T-helper 9 cell (primary cell): ENCODE data around the gene PGM5.

Experiments
- DNase-seq: peaks from one replicate; pipeline ENCODE4 v3.0.0-alpha.2; 2020

Gene PGM5

DNA sequence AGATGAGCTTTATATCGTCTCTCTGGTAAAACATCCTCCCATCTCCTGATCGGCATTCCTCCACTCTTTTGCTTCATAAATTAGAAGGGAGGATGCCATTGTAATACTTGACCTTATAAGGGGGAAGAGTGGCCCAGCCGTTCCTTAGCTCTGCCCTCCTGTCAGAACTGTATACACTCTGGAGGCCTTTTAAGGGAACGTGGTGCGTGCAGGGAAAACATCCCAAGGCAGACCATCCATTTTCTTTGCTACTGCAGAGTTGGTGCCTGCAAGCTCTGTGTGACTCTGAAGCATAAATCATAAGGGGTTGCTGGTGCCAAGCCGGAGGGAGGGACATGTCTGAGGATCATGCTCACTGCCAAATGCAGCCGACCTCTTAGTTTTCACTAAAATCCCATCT is 90.4 kb downstream of the PGM5 start:
- DNase-seq = no peak

DNA sequence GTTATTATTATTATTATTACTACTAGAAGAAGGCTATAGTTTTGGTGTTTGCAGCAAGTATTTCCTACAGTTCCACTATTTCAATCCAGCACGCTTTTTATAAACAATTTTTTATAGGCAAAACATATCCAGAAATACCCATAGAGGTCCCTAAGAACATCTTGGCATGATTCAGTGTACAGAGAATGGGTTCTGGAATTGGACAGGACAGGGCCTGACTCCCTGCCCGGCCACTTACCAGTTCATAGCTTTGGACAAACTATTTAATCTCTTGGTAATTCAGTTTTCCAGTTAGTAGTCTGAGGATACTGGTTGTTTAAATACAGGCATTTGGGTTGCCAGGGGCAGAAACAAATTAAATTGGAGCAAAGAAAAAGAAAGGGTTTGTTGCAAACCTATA is 91.2 kb downstream of the PGM5 start:
- no peak for DNase-seq

DNA sequence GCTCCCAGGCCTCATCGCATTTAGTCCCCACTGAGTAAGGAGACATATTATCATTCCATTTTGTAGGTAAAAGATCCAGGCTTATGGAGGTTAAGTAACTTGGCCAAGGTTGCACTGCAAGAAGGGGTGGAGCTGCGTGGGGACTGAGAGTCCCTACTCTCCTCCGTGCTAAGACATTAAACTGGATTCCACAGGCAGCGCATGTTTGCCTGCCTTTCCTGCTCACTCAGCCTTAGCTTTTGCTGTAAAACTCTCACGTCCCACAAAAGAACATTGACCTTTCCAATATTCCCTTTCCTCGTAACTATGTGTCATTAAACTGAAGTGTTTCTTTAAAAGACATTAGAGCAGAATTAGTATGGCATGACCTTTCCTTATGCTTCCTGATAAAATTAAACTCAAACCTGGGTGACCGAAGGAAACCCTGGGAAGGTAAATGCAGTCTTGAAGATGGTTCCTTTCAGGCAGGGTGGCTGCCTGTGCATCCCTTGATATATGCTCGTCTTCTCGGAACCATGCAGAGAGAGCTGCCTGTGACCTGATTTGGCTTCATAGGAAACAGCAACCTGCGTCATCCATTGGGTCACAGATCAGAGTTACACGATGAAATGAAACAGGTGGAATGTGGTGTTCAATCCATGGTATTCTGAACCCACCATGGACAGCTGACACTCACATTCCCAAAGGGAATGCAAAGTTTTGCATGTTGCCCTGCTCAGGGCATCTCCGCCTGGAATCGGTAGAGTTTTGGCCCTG is 98.3 kb downstream of the PGM5 start:
- DNase-seq = no peak

DNA sequence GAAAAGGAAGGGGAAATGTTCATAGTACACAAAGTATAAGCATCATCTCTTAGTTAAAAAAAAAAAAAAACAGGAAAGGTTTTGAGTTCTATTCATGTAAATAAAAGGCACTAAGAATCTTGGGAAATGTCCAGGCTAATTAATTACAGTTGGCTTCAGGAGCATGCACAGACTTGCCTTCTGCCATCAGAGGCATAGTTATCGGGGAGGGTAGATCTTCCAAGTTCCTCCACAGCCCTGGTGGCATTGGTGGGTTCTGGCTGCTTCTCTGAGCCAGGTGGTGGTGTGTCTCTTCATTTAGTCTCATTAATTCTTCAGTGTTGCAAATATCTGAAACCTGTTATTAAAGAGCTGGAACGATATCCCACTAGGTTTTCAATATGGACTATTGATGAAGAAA is 99.0 kb downstream of the PGM5 start:
- no peak for DNase-seq

- DNase-seq = no peak
These were observed 101.4 kb downstream of the PGM5 start for GRCh38 chr9:68457803-68458202.

GRCh38 chr9:68458918-68459317 is 102.5 kb downstream of the PGM5 start:
- no peak for DNase-seq

DNA sequence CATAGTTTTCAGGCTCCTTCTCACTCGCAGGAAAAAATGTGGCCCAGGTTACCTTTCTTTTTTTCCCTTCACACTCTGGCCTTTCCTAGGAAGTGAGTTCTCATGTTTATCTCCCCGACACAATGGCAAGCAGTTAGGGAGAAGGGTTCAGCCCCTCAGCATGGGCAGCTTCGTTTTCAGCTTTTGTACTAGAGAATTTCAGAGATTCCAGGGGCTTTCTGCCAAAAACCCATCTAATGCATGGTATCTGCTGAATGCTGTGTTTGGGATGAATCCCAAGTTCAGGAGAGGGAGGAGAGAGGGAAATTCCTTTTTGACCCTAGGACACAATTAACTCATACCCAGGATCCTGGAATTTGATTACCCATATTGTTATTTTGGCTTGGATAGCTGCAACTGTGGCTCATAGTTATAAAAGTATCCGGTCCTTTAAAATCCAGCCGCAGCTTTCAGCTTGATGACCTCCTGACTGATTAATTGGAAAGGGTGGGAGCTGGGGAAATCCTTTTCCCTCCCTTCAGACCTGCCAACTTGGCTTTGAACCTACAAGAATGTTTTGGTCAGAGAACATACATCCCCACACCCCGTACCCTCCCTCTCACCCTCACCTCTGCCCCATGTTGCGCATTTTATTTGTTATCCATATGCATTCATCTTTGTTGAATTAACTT is 105.8 kb downstream of the PGM5 start:
- no peak for DNase-seq

DNA sequence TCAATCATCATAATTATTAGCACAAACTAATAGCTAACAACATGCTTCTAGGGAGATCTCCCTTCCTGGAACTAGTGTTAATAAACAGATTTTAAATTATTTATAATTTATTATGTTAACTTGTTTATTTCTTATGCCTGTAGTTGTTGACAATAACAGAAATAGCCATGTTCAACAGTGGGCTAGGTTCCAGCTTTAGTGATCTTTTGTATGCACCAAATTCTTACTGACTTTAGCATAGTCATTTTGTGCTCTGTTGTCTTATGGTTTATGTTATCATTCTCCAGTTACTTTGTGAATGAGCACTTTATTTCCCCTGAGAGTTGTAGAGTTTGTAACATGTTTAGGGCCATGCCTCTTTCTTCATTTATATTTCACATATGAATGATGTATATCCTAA is 113.7 kb downstream of the PGM5 start:
- DNase-seq = no peak

- no peak for DNase-seq
These were observed 114.2 kb downstream of the PGM5 start for GRCh38 chr9:68470634-68471033.

GRCh38 chr9:68472119-68472518 is 115.7 kb downstream of the PGM5 start:
- no peak for DNase-seq

GRCh38 chr9:68473790-68474189 is 117.4 kb downstream of the PGM5 start:
- no peak for DNase-seq

DNA sequence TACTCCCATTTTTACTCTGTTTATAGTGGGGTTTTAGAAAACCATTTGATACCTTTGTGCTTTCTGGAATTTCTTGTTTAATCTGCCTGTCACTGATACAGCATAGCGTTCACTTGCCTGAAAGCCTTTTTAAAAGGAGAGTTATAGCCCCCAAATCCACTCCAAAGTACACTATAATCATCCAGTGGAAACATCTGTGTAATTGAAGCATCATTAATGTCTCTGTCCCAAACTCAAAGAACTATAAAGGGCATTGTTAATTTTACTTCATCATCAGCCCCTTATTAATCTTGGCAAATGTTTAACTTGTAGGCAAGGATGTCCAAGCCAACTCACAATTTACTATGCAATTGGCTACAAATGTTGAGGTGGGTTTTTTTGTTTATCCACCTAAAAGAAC is 120.0 kb downstream of the PGM5 start:
- no peak for DNase-seq

DNA sequence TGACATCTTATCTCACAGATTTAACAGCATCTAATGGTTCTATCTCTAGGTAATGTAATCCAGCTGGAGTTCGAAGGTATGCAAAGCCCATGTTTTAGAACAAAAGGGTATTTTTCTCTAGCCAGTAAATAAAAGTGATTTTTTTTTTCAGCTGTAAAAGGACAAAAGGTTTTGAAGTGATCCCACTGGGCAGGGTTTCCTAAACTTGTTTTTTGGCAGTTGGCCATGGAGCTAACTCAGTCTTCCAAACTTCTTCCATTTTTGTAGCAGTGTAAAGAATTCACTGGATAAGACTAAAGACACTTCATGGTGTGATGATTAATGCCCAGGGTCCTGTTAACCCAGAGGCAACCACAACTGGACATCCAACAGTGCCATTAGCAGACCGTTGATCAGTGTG is 120.4 kb downstream of the PGM5 start:
- no peak for DNase-seq

GRCh38 chr9:68480807-68481206 is 124.4 kb downstream of the PGM5 start:
- no peak for DNase-seq

- no peak for DNase-seq
These were observed 126.1 kb downstream of the PGM5 start for GRCh38 chr9:68482548-68482947.

DNA sequence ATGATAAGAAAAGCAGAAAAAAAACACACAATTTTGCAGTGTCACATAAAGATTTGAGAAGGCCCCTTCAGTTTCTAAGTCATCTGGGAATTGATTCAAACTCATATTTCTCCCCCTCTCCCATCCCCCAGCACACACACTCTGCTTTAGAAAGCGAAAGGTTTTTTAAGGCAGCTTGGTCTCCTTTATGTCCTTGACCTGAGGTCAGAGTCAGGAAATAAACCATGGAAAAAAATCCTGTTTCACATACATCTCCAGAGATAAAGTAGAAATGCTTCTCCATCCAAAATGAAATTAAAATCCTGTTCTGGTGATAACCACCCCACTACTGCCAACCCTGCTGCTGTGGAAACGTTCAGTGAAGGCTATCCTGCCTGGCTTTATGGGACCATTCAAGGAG is 131.7 kb downstream of the PGM5 start:
- DNase-seq = no peak

- no peak for DNase-seq
These were observed 133.2 kb downstream of the PGM5 start for GRCh38 chr9:68489646-68490045.

GRCh38 chr9:68492806-68493205 is 136.4 kb downstream of the PGM5 start:
- DNase-seq = no peak

DNA sequence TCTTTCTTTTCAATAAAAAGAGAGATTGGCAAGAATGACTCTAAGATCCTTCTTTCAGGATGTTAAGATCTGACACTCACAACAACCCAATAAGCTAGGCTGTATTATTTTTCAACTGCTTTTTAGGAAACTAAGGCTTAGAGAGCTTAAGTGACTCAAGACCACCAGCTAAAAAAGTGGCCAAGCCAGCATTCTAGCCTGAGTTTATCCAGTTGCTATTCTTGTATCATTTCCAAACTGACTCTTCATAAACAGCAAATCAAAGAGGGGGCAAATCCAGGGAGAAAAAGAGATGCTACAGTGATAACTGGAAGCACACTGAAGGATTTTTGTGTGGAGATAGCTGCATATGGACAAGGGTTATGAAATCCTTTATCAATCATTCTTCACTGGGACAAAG is 137.1 kb downstream of the PGM5 start:
- no peak for DNase-seq

DNA sequence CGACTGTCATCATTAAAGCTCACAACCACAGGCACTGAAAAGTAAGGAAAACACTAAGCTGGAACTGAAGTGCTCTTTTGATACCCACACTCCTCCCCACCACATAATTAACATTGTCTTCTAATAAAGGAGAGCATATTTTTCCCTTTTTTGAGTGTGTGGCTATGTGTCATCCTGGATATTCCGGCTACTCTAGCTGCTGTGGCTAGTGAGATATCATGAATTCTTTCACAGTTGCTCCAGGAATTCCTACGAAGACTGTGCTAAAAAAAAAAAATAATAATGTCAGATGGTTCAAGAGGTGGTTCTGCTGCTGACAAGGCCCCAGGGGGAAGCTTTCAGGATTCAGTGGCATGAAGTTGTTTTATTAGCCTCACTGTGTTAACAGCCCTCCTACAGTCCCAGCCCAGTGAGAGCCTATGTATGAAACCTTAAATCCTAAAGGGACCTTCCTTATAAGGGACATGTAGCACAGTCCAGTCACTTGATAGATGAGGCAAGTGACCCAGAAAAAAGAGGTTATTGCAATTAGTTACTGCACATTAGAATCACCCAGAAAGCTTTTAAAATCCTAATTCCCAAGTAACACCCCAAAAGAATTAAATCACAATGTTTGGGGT is 137.7 kb downstream of the PGM5 start:
- DNase-seq = no peak

DNA sequence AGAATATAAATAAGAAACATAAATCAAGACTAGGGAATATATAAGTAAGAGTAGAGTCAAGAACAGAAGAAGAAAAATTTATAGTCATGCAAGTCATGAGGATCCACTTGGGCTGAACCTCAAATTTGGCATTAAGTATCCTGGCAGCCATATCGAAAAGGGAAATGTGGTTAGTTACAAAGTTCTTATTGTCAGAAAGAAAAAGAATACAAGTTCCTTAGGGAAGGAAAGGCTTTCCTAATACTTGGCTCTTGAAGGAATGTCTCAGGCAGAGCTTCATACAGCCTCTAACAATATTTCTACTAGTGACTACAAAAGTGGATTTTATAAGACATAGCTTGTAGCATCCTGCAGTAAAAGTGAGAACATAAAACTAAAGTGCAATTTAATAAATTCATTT is 138.8 kb downstream of the PGM5 start:
- no peak for DNase-seq

DNA sequence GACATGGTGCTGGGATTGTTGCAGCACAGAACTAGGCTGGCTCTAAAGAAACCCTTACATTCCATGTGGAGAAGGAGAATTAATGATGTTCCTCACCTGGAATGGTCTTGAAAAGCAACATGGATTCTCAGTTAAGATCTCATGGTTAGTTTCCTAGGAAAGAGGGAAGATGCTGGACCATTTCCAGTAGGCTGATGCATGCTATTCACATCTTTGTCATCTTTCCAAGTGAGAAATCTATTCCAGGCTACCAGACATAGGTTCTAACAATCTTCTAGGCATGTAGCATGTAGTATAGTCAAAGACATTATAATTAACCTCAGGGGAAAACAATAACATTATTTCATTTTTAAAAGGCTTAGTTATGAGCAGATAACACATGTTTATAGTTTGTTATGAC is 139.9 kb downstream of the PGM5 start:
- no peak for DNase-seq

GRCh38 chr9:68497629-68498028 is 141.2 kb downstream of the PGM5 start:
- DNase-seq = no peak

DNA sequence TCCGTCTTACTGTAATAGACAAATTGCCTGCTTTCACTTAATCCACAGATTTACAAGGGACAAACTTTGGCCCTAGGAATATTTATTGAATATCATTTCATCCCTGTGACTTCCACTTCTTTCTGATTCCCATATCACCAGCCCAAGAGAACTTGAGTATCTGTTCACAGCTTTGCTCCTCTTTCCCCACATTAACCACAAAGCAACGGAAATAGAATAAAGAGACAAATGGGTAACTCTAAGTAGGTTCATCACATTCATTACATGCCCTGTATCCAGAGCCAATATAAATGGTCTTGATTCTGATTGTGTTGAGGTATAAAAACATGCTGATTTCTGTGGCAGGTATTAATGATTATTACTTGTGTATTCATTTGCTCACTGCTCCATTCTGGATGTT is 142.4 kb downstream of the PGM5 start:
- no peak for DNase-seq
